Kidney epithelial cell (primary cell): ENCODE results near the gene ZNF446. TPM values are rescaled to one million over a fixed set of nuclear protein-coding genes. Genes with fewer than 3 reads are reported as not detected.
"Not testable (repeated sequence)": the region's sequence is repeated elsewhere in the genome, so short reads cannot be mapped to it uniquely, and the experiment has no call there.

Experiments used
- DNase-seq: peaks from one replicate; pipeline ENCODE4 v3.0.0-alpha.2; 2010; ENCODE audit warnings: low read depth
- H3K27me3 ChIP-seq: 2 replicates; pipeline ENCODE4 v1.6.0; 2011; ENCODE audit warnings: low read length; ENCODE audit not compliant: control insufficient read depth, insufficient read depth
- H3K36me3 ChIP-seq: 2 replicates; pipeline ENCODE4 v1.5.1; 2011; ENCODE audit warnings: low read length; ENCODE audit not compliant: control insufficient read depth, insufficient read depth
- H3K4me3 ChIP-seq: 2 replicates; pipeline ENCODE4 v1.5.1; 2011; ENCODE audit warnings: low read depth, mild to moderate bottlenecking, control low read depth, low read length
- total RNA-seq: library from RNA; depleted of rRNA; stranded (reverse); fragments of >200 nt; gene quantifications from 2 replicates; pipeline ENCODE4 v1.2.3, GENCODE V29; 2015
- TF ChIP-seq, protein P1 (sequence below): IDR thresholded peaks from 2 replicates; pipeline ENCODE4 v1.5.1; 2011; ENCODE audit warnings: mild to moderate bottlenecking, moderate library complexity, low read length, control low read depth, inconsistent platforms; ENCODE audit not compliant: insufficient read depth, poor library complexity, severe bottlenecking

Gene ZNF446
- total RNA-seq, 1 donor from 2014 or later = 10.8 TPM

DNA sequence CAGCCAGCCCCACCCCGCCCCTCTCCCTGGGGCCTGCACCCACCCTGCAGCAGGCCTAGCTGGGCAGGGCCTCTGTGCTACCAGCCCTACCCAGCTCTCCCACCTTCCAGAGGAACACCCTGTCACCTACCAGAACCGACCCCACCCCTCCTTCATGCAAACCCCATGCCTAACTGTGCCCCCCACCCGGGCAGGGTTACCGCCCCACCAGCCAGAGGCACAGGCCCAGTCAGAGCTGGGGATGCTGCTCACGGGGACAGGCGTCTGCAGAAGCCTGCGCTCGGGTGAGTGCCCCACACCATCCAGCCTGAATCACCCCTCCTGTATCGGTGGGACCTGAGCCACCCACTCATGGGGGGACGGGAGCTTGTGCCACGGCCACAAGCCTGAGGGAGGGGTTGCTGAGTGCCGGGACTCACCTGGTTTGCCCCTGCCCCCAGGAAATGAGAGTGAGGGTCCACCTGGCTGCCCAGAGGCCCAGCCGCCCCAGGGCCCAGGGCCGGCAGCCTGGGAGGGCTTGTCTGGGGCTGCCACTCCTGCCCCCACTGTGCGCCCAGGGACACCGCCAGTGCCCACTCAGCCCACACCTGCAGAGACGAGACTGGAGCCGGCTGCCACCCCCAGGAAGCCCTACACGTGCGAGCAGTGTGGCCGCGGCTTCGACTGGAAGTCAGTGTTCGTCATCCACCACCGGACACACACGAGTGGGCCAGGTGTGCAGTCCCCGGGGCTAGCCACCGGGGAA lies 3.8 kb downstream of the ZNF446 start:
- no peaks in the 10 kb centered on the region for H3K36me3 ChIP-seq
- no peak for DNase-seq

DNA sequence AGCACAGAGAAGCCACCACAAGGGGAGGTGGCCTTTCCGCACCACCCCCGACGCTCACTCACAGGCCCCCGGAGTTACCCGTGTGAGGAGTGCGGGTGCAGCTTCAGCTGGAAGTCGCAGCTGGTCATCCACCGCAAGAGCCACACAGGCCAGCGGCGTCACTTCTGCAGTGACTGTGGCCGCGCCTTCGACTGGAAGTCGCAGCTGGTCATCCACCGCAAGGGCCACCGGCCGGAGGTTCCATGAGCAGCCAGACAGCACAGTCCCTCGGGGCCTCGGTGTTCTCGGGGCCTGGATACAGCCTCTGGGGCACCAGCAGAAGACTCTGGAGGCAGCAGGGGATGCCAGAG lies 4.3 kb downstream of the ZNF446 start:
- Histone ChIP-seq H3K36me3 (no peaks in the 10 kb centered on the region), H3K27me3 (no peaks in the 10 kb centered on the region), H3K4me3 (no peak overlapping the region)
- no peak for DNase-seq
- TF ChIP-seq, protein P1, sequence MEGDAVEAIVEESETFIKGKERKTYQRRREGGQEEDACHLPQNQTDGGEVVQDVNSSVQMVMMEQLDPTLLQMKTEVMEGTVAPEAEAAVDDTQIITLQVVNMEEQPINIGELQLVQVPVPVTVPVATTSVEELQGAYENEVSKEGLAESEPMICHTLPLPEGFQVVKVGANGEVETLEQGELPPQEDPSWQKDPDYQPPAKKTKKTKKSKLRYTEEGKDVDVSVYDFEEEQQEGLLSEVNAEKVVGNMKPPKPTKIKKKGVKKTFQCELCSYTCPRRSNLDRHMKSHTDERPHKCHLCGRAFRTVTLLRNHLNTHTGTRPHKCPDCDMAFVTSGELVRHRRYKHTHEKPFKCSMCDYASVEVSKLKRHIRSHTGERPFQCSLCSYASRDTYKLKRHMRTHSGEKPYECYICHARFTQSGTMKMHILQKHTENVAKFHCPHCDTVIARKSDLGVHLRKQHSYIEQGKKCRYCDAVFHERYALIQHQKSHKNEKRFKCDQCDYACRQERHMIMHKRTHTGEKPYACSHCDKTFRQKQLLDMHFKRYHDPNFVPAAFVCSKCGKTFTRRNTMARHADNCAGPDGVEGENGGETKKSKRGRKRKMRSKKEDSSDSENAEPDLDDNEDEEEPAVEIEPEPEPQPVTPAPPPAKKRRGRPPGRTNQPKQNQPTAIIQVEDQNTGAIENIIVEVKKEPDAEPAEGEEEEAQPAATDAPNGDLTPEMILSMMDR = no peak

More for the DNA sequence above, 3.8 kb downstream of the ZNF446 start:
- TF ChIP-seq, protein P1 = no peak
- H3K27me3 ChIP-seq = no peaks in the 10 kb centered on the region
- H3K4me3 ChIP-seq = no peak overlapping the region

DNA sequence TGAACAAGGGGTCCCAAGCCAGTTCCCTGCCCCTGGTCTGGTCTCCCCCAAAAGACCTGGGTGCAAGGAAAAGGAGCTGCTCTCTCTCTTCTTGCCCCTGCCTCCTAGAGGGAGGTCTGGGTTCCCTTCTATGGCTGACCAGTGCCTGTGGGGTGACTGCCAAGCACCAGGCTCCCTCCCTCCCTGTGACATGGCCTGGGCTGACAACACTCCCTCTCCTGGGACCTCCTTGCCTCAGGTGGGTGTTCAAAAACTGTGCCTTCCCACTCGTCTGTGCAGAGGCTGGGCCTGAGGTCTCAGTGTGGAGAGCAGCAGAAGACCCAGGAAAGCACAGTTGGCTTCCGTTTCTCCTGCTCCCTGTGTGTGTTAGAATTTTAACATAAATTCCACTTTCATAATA lies 4.7 kb downstream of the ZNF446 start:
- DNase-seq = no peak
- H3K27me3 ChIP-seq = no peaks in the 10 kb centered on the region
- TF ChIP-seq, protein P1 = no peak
- no peak overlapping the region for H3K4me3 ChIP-seq
- no peaks in the 10 kb centered on the region for H3K36me3 ChIP-seq

DNA sequence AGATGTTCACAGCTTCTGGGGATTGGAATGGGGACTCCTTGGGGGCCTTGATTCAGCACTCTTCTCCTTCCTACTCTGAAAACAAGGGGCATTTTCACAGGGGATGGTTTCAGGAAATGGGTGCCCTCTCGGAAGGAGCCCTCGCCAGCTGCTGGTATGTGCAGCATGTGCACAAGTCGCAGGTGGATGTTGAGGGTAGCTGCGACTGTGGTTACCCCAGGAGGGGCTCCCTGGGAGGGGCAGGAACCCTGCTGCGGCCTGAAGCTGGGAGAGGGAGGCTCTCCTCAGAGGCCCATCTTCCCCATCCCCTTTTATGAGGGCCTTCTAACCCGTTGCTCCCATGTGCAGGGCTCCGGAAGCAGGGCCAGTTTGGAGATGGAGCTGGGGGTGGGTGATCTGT lies 6.2 kb downstream of the ZNF446 start:
- no peak for DNase-seq
- Histone ChIP-seq H3K4me3 (no peak overlapping the region), H3K36me3 (no peaks in the 10 kb centered on the region), H3K27me3 (no peaks in the 10 kb centered on the region)
- TF ChIP-seq, protein P1 = no peak

DNA sequence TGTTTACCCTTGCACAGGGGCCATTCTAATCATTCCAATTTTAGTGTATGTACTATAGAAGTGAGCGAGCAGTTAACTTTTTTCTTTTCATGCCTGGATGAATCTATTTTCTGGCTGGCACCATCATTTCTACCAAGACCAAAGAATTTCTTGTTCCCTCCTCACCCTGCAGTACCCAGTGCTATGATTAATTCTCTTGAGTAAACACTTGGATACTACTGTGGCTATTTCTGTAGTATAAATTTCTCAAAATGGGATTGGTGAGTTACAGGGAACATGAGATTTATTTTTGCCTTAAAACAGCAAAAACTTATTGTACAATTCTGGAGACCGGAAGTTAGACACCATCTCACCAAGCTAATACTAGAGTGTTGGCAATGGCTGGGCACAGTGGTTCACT lies 7.6 kb downstream of the ZNF446 start:
- TF ChIP-seq, protein P1 = no peak
- Histone ChIP-seq H3K36me3 (no peaks in the 10 kb centered on the region), H3K27me3 (no peaks in the 10 kb centered on the region), H3K4me3 (no peak overlapping the region)
- DNase-seq = no peak

DNA sequence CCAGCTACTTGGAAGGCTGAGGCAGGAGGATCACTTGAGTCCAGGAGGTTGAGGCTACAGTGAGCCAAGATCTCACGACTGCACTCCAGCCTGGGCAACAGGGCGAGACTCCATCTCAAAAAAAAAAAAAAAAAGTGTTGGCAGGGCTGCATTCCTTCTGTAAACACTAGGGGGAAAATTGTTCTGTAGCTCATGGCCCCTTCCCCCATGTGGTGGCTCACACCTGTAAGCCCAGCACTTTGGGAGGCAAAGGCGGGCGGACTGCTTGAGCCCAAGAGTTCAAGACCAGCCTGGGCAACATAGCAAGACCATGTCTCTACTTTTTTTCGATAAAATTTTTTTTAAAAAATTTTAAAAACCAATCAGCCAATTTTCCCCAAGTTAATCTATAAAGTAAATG lies 8.2 kb downstream of the ZNF446 start:
- not testable (repeated sequence) for H3K27me3 ChIP-seq, DNase-seq, H3K36me3 ChIP-seq, H3K4me3 ChIP-seq
